GM21526 (cell line): ENCODE data around the gene KIAA1755.

Experiments used
- ATAC-seq: cut with Tn5 transposase; IDR thresholded peaks from one replicate; pipeline ENCODE4 v1.9.1; 2021; ENCODE audit warnings: moderate library complexity; ENCODE audit not compliant: unreplicated experiment, low FRiP score

KIAA1755 gene, protein sequence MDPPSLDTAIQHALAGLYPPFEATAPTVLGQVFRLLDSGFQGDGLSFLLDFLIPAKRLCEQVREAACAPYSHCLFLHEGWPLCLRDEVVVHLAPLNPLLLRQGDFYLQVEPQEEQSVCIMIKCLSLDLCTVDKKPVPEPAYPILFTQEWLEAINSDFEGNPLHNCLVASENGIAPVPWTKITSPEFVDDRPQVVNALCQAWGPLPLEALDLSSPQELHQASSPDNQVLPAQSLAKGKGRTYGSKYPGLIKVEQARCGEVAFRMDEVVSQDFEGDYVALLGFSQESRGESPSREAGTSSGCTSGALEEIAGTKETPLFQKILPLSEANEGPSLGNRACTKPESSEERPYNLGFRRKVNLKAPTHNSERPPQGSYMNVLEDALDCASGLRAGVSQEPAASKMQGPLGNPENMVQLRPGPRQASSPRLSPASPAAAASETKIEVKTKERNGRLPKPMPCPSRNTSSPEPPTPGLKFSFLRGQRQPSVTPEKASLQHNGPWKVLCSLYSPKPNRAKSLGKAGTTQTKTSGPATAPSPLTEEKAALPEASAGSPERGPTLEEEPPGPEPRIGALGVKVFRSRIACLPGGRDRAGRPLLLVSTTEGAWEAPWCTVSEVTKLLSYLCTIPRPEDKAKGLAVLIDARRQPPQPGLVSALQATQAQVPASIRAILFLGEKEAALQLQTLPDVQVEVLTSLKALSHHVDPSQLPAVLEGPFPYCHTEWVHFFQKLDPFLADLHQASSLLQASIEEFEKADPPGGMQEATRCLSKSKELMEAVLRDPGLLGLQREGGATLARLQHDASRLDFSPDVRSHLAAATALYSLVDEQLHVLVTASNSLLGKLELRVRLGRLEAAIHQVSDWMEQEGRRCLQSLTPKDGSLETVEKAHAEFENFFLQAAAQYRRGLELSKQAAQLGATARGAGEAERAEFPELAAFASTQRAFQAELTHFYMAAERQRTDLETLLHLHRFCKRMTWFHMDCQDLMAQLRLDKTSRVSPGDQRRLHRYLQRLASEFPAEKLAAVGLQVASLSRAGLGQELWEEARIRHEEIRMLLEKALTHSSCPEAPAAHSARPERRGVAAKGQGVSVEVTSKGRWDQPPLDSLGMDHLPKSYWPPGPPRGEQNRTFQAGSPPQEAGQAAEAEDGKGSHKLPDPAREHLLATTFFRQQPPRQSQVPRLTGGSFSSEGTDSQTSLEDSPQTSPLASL

DNA sequence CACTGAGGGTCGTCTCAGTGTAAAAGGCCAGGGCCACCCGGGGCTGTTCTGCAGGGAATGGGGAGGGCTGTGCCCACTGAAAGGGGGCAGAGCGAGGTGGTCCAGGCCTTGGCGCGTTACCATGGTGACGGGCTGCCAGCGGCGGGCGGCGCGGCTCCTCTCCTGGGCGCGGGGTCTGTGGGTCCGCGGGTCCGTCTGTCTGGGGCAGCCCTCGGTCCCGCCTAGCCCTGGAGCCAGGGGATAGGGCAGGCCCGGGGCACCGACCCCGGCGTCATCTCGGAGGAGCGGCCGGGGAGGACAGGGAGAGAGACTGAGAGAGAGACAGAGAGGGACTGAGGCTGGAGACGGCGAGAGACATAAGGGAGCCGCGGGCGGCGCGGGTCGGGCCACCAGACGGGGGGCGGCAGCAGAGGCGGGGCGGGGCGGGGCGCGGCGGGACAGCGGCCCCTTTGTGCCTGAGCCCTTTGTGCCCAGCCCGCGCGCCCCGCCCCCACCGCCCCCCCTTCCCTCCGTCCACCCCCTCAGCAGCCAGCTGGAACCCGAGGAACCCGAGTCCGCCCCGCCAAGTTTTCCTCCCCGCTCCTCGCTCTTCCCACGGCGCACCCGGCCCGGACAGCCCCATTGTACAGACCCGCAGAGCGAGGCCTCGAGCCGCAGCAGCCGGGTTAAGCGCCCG is at the start of gene KIAA1755:
Gene KIAA1755 (minus strand): TSS at position 358 of the 676 bp plus-strand sequence. CDS start 235 bp downstream, at position 123.
- ATAC-seq = no peak

DNA sequence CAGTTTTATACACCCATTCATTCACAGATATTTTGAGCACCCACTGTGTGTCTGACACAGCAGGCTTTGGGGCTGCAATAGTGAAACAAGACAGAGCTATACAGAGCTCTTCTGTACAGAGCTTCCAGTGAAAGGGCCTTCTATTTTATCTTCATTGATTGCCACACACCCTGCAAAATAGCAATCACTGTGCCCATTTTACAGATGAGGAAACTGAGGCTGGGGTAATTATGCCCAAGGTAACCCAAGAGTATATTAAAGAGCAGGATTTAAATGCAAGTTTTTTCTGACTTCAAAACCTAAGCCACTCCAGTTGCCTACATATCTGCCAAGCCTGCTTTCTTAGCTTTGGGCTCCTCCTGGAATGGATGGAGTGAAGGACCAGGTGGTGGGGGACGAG is 47.9 kb upstream of the KIAA1755 start:
- ATAC-seq = no peak

DNA sequence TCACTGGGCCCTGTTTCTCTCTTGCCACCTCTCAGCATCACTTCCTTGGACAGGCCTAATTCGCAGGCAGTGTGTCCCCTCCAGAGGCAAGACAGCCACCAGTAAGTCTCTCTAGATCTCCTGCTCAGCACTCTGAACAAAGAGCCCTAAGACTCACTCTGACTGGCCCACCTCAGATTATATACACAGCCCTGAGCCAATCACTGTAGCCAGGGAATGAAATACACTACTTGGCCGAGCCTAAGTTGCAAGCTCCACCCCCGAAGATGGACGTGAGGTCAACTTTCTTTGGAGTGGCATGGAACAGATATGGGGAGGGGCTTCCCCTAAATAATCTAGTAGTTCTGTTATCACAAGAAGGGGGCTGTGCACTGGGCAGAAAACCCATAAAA is 47.5 kb upstream of the KIAA1755 start:
- ATAC-seq = no peak

DNA sequence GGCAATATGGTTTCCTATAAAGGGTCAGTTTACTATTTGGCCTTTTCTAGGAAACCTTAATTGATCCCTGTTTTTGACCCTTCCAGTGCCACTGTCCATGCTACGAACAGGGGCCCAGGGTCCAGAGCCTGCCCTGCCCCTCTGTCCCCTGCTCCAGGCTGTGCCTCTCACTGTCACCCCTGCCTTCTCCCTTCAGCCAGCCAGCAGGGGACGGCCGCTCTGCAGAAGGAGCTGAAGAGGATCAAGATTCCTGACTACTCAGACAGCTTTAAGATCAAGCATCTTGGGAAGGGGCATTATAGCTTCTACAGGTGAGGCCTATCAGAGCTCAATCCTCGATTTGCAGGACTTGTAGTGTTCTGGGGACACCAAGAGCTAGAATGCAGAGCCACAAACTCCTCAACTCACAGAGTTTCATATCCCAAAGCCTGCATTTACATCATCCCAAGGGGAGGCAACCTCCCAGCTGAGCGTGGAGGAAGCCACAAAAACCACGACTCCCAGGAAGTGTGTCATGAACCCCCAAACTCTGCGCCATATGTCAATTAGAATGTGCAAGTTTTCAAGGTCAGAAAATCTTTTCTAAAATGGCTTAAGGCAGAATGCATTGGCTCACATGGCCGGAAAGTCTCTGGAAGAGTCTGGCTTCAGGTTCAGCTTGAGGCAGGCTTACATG is 47.0 kb upstream of the KIAA1755 start:
- ATAC-seq = no peak

DNA sequence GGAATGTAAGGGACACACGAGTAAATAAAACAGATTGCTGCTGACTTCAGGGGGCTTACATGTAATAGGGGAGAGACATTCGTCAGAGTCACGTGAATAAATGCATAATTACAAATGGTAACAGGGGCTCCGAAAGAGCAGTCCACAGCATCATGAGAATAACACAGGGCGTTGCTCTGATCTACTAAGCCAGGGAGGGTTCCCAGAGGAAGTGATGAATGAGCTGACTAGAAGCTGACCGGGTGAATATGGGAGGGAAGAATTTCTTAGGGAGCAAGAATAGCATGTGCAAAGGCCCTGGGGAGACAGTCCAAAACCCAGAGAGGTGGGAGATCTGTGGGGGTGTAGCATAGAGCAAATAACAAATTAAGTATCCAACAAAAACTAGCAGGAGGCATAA is 45.8 kb upstream of the KIAA1755 start:
- ATAC-seq = no peak

DNA sequence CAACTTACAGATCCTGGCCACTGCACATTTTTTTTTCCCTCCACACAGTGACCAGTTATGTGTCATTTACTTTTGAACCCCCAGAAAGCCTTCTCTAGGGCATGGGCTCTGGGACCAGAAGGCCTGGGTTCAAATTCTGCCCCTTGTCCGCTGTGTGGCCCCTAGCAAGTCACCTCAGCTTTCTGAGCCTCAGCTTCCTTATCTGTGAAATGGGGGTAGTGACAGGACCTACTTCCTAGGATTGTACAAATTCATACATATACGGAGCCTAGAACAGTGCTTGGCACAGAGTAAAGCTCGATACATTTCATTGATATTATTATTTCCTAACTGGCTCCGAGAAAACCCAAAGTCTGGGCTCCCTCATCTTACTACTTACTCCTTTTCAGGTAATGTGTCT is 45.0 kb upstream of the KIAA1755 start:
- ATAC-seq = no peak

DNA sequence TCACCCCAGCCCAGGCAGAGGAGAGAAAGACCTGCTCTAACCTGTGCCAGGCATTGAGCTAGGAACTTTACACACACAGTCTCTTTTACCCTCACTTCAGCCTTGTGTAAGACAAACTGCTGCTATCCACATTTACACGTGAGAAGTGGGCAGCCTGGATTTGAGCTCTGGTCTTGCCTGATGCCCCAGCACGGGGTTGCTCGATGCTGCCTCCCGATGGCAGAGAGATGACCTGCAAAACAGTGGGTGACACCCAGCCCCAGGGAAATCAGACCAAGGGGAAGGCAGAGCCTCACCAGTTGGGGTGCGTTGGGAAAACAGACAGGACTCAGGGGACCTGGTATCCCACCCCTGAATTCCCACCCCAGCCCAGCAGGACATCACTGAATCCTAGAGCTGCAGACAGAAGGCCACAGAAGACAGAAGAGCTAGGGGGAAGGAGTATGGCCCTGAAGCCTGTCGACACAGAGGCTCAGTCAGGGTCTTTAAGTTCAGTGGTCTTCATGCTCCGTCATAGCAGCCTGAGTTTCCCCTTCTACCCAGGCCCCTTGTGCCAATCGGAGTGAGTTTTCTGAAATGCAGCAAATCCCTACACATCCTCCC is 44.4 kb upstream of the KIAA1755 start:
- no peak for ATAC-seq

DNA sequence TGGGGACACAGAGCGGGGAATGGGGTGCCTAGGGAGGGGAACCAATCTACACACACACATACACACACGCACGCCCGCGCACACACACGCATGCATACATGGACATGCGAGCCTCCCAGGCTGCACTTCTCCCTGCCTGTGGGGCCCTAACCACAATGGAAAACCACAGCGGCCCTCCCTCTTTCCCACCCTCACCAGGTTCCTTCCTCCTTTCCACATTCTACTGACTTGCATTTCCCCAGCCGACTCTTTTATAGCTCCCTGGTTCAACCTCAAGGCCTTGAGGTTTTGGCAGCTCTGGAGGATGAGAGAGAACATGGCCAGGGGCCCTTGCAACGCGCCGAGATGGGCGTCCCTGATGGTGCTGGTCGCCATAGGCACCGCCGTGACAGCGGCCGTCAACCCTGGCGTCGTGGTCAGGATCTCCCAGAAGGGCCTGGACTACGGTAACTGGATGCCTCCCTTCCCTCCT is 43.4 kb upstream of the KIAA1755 start, which contains the start of gene BPI:
Gene BPI (plus strand): TSS at position 249 of the 472 bp plus-strand sequence. CDS start 68 bp downstream, at position 317.
- no peak for ATAC-seq

DNA sequence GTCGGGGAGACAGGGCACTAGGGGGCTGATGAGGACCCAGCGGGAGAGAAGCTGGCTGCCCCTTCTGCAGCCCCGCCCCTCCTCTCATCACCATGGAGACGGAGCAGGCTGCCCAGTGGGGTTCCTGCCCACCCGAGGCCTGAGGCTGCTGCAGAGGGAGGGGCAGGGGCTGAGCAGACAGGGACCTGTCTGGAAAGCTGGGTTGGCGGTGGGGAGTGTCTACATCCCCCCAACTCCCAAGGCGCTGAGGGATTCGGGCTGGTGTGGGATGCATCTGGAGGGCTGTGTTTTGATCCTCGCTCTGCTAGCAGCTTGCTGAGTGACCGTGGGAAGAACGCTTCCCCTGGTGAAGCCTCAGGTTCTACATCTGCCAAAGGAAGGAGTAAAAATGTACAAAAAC is 42.3 kb upstream of the KIAA1755 start:
- ATAC-seq = no peak

DNA sequence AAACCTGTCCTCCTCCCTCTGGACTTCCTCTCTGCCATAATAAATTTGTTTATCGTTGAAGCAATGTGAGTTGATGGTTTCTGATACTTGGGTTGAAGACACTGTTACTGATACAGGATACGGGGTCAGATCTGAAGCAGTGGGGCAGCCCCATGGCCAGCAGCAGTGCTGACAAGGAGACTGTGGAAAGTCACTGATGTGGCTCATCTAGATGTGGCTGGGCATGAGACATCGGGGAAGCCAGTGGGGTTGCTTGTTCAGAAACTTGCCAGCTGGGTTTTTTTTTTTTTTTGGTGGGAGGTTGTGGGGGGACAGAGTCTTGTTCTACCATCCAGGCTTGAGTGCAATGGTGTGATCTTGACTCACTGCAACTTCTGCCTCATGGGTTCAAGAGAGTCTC is 40.8 kb upstream of the KIAA1755 start:
- no peak for ATAC-seq

DNA sequence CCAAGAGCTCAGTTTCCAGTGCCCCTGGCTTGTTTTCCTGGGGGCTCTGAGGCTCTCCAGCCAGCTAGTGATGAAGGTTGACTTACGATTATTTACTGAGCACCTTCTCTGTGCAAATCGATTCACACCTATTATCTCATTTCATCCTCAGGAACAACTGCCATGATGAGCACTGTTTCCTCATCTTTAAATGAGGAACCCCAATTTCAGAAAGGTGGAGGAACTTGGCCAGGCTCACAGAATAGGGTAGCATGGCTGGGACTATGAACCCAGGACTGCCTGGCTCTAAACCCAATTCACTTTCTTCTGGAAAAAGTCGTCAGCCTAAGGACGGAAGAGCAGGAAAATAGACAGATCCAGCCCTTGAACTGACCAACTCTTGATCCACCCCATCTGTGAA is 39.9 kb upstream of the KIAA1755 start:
- ATAC-seq = no peak

DNA sequence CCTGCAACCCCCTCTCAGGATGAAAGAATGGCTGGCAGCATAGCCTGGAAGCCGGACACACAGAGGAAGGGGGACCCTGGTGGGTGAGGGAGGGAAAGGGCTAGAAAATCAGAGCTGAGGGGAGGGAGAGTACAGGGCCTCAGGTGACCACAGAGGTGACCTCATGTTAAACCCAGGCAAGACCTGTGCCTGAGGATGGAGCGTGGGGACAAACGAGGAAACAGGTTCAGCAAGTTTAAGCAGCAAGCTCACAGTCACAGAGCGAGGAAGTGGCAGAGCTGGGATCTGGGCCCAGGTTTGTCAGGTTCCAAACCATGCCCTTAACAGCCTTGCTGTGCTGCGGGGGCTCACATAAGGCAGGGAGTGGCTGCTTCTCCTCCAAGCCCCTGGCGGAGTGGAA is 39.4 kb upstream of the KIAA1755 start:
- no peak for ATAC-seq

DNA sequence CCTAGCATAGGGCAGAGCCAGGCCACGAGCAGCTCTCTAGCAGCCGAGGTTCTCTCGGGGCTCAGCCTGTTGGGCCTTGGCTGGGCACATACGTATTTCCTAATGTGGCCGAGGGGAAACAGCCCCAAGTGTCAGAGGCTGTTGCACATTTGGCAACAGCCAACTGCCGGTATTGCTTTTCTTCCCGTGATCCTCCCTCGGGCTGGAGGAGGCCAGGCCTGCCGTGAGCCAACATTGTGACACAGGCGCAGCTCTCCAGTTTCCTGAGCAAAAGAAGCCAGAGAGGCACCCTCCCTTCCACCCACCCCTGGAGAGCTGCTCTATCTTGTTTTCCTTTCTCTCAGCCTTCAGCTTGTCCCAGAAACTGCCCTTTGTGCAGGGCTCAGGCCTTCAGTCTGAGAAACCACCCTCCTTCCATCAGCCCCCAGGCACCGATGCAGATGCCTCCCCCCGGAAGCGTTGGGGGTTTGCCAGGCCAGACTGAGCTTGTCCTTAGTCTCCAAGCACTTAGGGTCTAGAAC is 38.3 kb upstream of the KIAA1755 start:
- ATAC-seq = no peak

DNA sequence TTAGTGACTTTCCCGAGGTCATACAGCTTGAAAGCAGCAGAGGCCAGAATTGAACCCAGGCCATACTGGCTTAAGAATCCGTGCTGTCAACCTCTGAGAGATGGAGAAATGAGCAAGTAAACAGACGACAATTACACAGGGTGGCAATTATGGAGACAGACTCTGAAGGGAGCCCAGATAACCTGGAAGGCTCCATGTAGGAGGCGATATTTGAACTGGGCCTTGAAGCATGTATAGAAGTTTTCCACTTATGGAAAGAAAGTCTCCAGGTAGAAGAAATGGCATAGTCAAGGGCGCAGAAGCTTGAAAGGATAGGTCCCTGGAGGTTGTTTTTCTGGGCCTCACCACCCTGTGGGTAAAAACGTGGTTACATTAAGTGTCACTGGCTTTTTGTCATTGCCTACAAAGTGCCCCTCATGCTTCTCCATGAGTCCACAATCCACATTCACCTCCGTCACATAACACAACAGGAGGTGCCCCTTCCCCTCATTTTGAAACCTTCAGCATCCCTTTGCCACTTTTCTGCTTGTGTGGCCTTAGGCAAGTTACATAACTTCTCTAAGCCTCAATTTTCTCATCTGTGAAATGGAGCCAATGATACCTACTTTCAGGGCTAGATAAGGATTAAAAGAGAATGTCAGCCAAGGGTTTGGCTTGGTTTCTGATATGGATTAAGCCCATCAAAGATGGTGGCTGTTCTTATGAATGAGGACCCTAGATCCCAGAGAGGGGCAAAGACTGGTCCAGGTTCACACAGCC is 37.6 kb upstream of the KIAA1755 start:
- no peak for ATAC-seq

DNA sequence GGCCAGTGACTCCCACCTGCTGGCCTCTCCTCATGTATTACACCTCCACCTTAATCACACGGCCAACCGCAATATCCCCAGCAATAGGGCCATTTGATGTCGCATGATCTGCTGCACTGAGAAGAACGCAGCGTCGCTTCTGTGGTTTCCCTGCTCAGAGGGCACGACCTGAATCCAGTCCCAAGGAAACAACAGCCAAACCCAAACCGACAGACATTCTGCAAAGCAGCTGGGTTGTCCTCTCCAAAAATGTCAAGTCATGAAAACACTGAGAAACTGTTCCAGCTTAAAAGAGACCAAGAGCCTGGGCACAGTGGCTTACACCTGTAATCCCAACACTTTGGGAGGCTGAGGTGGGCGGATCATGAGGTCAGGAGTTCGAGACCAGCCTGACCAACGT is 35.9 kb upstream of the KIAA1755 start:
- ATAC-seq = no peak

DNA sequence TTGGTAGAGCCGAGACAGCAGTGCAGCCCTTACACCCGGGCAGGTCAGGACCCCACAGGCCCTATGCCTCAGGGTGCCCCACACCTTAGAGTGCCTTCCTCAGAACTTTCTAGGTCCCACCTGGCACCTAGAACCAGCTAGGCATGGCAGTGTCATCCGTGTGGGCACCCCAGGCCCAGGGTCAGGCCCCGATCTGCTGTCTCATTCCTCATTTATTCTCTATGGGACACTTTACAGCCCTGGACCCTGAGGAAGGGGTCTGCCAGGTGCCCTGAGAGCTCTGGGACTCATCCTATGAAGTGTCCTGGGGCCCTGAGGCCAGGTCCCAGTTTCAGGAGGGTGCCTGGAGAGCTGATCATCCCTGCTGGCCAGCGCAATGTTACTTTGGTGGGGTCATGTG is 35.3 kb upstream of the KIAA1755 start:
- ATAC-seq = no peak

DNA sequence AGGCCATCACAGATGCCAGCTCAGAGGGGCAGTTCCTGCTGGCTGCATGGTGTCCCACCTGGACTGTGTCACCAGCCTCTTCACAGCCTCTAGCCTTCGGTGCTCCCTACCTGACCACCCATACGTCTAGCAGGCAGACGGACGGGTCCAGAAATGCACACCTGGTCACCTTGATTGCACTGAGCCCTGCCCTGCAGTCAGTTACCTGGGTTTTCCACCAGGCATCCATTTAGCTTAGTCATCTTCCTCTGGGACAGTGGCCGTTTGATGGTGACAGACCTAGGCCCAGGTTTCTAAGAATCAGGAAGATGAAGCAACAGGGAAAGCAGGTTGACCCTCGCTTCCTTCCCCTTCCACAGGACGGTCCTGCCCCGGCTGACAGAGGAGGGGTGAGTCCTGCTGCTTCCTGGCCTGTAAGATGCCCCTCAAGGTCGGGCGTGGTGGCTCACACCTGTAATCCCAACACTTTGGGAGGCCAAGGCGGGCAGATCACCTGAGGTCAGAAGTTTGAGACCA is 33.6 kb upstream of the KIAA1755 start:
- ATAC-seq = no peak

DNA sequence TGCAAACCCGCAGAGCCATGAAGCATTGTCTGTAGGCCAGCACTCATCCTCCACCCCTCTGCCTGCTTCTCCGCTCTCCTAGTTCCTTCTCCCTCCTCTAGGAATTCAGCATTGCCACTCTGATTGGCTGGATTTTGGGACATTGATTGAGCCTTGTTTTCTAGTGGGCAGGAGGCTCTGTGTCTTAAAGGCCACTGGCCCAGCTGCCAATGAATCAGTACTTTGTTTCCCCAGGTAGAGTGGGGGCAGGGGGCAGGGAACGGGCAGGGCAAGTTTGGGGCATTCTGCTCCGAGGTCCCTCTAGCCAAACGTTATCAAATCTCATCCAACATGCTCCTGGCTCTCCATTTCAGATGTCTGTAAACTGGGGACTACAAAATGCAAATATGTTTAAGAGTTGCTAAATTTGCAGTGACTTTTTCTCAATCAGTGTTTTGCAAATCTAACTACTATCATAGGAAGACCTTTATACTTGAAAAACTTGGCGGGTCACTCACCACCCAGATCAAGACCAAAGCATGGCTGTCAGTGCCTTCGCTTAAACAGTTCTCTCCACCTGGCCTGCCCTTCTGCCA is 33.0 kb upstream of the KIAA1755 start:
- no peak for ATAC-seq
